ENCODE measurements around the gene EIF4G1. TPM values are rescaled to one million over a fixed set of nuclear protein-coding genes. Genes with fewer than 3 reads are reported as not detected.

EIF4G1 gene
- total RNA-seq, 1 donor from 2014 or later = 403 TPM

GRCh38 chr3:184290331-184290730 is 24.1 kb upstream of the EIF4G1 start:
- H3K4me1 Mint-ChIP-seq (ENCODE audit: low read depth) = no peaks in the 10 kb centered on the region
- H3K36me3 Mint-ChIP-seq (ENCODE audit: low read depth) = no peaks in the 10 kb centered on the region
- H3K27me3 Mint-ChIP-seq (ENCODE audit: low read depth) = peaks cover 4% of the 10 kb centered on the region
- peak; percentile 71 for DNase-seq (ENCODE audit: low spot score)
- no peak overlapping the region for H3K4me3 Mint-ChIP-seq (ENCODE audit: unreplicated experiment)
- no peaks in the 10 kb centered on the region for H3K9me3 Mint-ChIP-seq (ENCODE audit: low read depth)
- TF ChIP-seq CTCF (IDR thresholded peaks at IDR 0.05) = no peak
- no peak overlapping the region for H3K27ac Mint-ChIP-seq (ENCODE audit: unreplicated experiment)

- Mint-ChIP-seq H3K4me3 (ENCODE audit: unreplicated experiment) (no peak overlapping the region), H3K27me3 (ENCODE audit: low read depth) (peaks cover 2% of the 10 kb centered on the region), H3K27ac (ENCODE audit: unreplicated experiment) (no peak overlapping the region), H3K4me1 (ENCODE audit: low read depth) (no peaks in the 10 kb centered on the region), H3K9me3 (ENCODE audit: low read depth) (no peaks in the 10 kb centered on the region), H3K36me3 (ENCODE audit: low read depth) (no peaks in the 10 kb centered on the region)
- peak; percentile 75 for DNase-seq (ENCODE audit: low spot score)
- TF ChIP-seq CTCF (IDR thresholded peaks at IDR 0.05) = no peak
These were observed 23.2 kb upstream of the EIF4G1 start for GRCh38 chr3:184291044-184291737.

GRCh38 chr3:184291738-184292445 is 22.5 kb upstream of the EIF4G1 start:
- DNase-seq (ENCODE audit: low spot score) = peak; percentile 86
- Mint-ChIP-seq H3K9me3 (ENCODE audit: low read depth) (no peaks in the 10 kb centered on the region), H3K27me3 (ENCODE audit: low read depth) (no peaks in the 10 kb centered on the region), H3K36me3 (ENCODE audit: low read depth) (no peaks in the 10 kb centered on the region), H3K4me3 (ENCODE audit: unreplicated experiment) (no peak overlapping the region), H3K27ac (ENCODE audit: unreplicated experiment) (no peak overlapping the region), H3K4me1 (ENCODE audit: low read depth) (no peaks in the 10 kb centered on the region)
- TF ChIP-seq CTCF (IDR thresholded peaks at IDR 0.05) = no peak

GRCh38 chr3:184295771-184296170 is 18.6 kb upstream of the EIF4G1 start:
- DNase-seq (ENCODE audit: low spot score) = peak; percentile 5
- no peak overlapping the region for H3K27ac Mint-ChIP-seq (ENCODE audit: unreplicated experiment)
- H3K9me3 Mint-ChIP-seq (ENCODE audit: low read depth) = no peaks in the 10 kb centered on the region
- H3K36me3 Mint-ChIP-seq (ENCODE audit: low read depth) = peaks cover 2% of the 10 kb centered on the region
- no peaks in the 10 kb centered on the region for H3K27me3 Mint-ChIP-seq (ENCODE audit: low read depth)
- H3K4me3 Mint-ChIP-seq (ENCODE audit: unreplicated experiment) = no peak overlapping the region
- peaks cover 20% of the 10 kb centered on the region for H3K4me1 Mint-ChIP-seq (ENCODE audit: low read depth)
- TF ChIP-seq CTCF (IDR thresholded peaks at IDR 0.05) = no peak

GRCh38 chr3:184296616-184297015 is 17.8 kb upstream of the EIF4G1 start:
- no peak for DNase-seq (ENCODE audit: low spot score)
- Mint-ChIP-seq H3K27me3 (ENCODE audit: low read depth) (no peaks in the 10 kb centered on the region), H3K4me3 (ENCODE audit: unreplicated experiment) (no peak overlapping the region), H3K27ac (ENCODE audit: unreplicated experiment) (no peak overlapping the region), H3K4me1 (ENCODE audit: low read depth) (peaks cover 24% of the 10 kb centered on the region), H3K9me3 (ENCODE audit: low read depth) (no peaks in the 10 kb centered on the region), H3K36me3 (ENCODE audit: low read depth) (peaks cover 5% of the 10 kb centered on the region)
- TF ChIP-seq CTCF (IDR thresholded peaks at IDR 0.05) = no peak
